ENCODE results near the gene SMIM28.
"Not testable (repeated sequence)": the region's sequence is repeated elsewhere in the genome, so short reads cannot be mapped to it uniquely, and the experiment has no call there.

SMIM28 gene

GRCh38 chr6:138377844-138378243, at the start of gene SMIM28:
SMIM28 (plus strand) TSS chr6:138377905; CDS start chr6:138378073, 168 bp downstream.
- peak; percentile 55 for DNase-seq

- no peak for DNase-seq
These were observed 49.5 kb upstream of the SMIM28 start for GRCh38 chr6:138328210-138328609.

GRCh38 chr6:138330763-138331162, 46.9 kb upstream of the SMIM28 start:
- no peak for DNase-seq

GRCh38 chr6:138331444-138331843, 46.3 kb upstream of the SMIM28 start:
- DNase-seq, result no peak

GRCh38 chr6:138331984-138332383, 45.7 kb upstream of the SMIM28 start:
- DNase-seq, result no peak

- DNase-seq, result no peak
These were observed 43.7 kb upstream of the SMIM28 start for GRCh38 chr6:138334000-138334399.

- no peak for DNase-seq
These were observed 42.7 kb upstream of the SMIM28 start for GRCh38 chr6:138334963-138335362.

- no peak for DNase-seq
These were observed 41.5 kb upstream of the SMIM28 start for GRCh38 chr6:138336221-138336620.

GRCh38 chr6:138337076-138337475, 40.6 kb upstream of the SMIM28 start:
- DNase-seq, result no peak

GRCh38 chr6:138339024-138339423, 38.7 kb upstream of the SMIM28 start:
- DNase-seq, result no peak

- DNase-seq, result no peak
These were observed 36.5 kb upstream of the SMIM28 start for GRCh38 chr6:138341176-138341575.

GRCh38 chr6:138343112-138343511, 34.6 kb upstream of the SMIM28 start:
- DNase-seq, result no peak

- DNase-seq, result no peak
These were observed 32.0 kb upstream of the SMIM28 start for GRCh38 chr6:138345565-138346285.

GRCh38 chr6:138346302-138347195, 31.2 kb upstream of the SMIM28 start:
- DNase-seq, result no peak

GRCh38 chr6:138347864-138348263, 29.8 kb upstream of the SMIM28 start:
- DNase-seq, result no peak

GRCh38 chr6:138349891-138350290, 27.8 kb upstream of the SMIM28 start:
- DNase-seq, result no peak

GRCh38 chr6:138357928-138358327, 19.8 kb upstream of the SMIM28 start:
- DNase-seq, result no peak

GRCh38 chr6:138368684-138369083, 9.0 kb upstream of the SMIM28 start:
- DNase-seq, result not testable (repeated sequence)

GRCh38 chr6:138370631-138371451, 6.9 kb upstream of the SMIM28 start:
- no peak for DNase-seq

- no peak for DNase-seq
These were observed 6.3 kb upstream of the SMIM28 start for GRCh38 chr6:138371452-138371711.

GRCh38 chr6:138371720-138372119, 6.0 kb upstream of the SMIM28 start:
- DNase-seq, result no peak

- no peak for DNase-seq
These were observed 4.8 kb upstream of the SMIM28 start for GRCh38 chr6:138372711-138373463.

GRCh38 chr6:138374230-138374629, 3.5 kb upstream of the SMIM28 start:
- no peak for DNase-seq

Measured in SHP77 treated with DMSO at 0.1 percent for 48 hours (cell line).